ENCODE measurements around the gene ZNF525. TPM values are rescaled to one million over a fixed set of nuclear protein-coding genes. Genes with fewer than 3 reads are reported as not detected.

ZNF525 gene
- total and polyA plus RNA-seq, 9 of the 15 experiments (the other 6 are each of a cell fraction or from before 2014, with no cell fraction given): 1.5 to 12.0 (median 6.7) TPM

GRCh38 chr19:53328967-53329366, 36.5 kb upstream of the ZNF525 start (continued):
- no peak for TF ChIP-seq OTX1 (CRISPR knock-in tag; IDR thresholded peaks at IDR 0.05)
- no peak for TF ChIP-seq RNF219 (CRISPR knock-in tag; IDR thresholded peaks at IDR 0.05)
- TF ChIP-seq L3MBTL2 (IDR thresholded peaks at IDR 0.05): no peak
- TF ChIP-seq ZBTB11 (CRISPR knock-in tag; IDR thresholded peaks at IDR 0.05): peak in 2 of 3 experiments; percentile 59 to 90; a peak in 4 of 6 replicates

GRCh38 chr19:53332484-53332883, 33.0 kb upstream of the ZNF525 start:
- H4K20me1 ChIP-seq (replicated peaks; ENCODE audit: control insufficient read depth, insufficient read depth, low read length): no peaks in the 10 kb centered on the region
- intact Hi-C loops (cut with micrococcal nuclease): no loop called here
- H3K4me2 ChIP-seq (ENCODE audit: insufficient read depth, low read length): no peak overlapping the region
- ChIA-PET POLR2A (no interaction called here), CTCF (ENCODE audit: low intra/inter-chr PET ratio) (no interaction called here)
- WGBS (ENCODE audit: insufficient coverage, low coverage, missing lambda C conversion rate): 76% methylated on average over 14 of the region's 14 CpGs
- FAIRE-seq (no peak), DNase-seq (ENCODE audit: extremely low read depth in 1 of 4, low spot score in 3 of 4) (no peak), ATAC-seq (no peak)
- no peak overlapping the region for H3K27ac ChIP-seq (ENCODE audit: extremely low read depth, low read depth, low read length)
- no peaks in the 10 kb centered on the region for H3K36me3 ChIP-seq (ENCODE audit: control insufficient read depth, insufficient read depth, low read length)
- in situ Hi-C loops (cut with MboI): no loop called here
- H3K9me1 ChIP-seq (ENCODE audit: control insufficient read depth, insufficient read depth, low read length): no peaks in the 10 kb centered on the region
- H3K79me2 ChIP-seq (ENCODE audit: control insufficient read depth, insufficient read depth, low read length): peaks cover 15% of the 10 kb centered on the region
- no TSS peak for BruUV-seq (replicated peaks)
- no peaks in the 10 kb centered on the region; the same call in 1 of the 2 replicates for H3K9me3 ChIP-seq (replicated peaks; ENCODE audit: control insufficient read depth, insufficient read depth, low read depth, low read length)
- H3K4me1 ChIP-seq (replicated peaks in 1 of 2; ENCODE audit: control insufficient read depth in 2 of 2, insufficient read depth in 2 of 2, low read length in 2 of 2): peaks cover 0 to 11% of the 10 kb centered on the region in 2 experiments; a peak in 2 of 5 replicates
- no peak overlapping the region for H2AFZ ChIP-seq (ENCODE audit: low read depth, low read length)
- no peaks in the 10 kb centered on the region for H3K27me3 ChIP-seq (ENCODE audit: control insufficient read depth in 2 of 2, insufficient read depth in 2 of 2, low read length in 2 of 2)
- H3K4me3 ChIP-seq: no peak overlapping the region
- no peak overlapping the region for H3K9ac ChIP-seq (ENCODE audit: insufficient read depth in 1 of 2, low read depth in 2 of 2, low read length in 2 of 2)
- TF ChIP-seq POLR2AphosphoS2 (IDR thresholded peaks at IDR 0.05; ENCODE audit: low read length): no peak

Data from K562 (cell line).